C4-2B (cell line): ENCODE results near the gene IFNL4.

Experiments used
- ZFX ChIP-seq: fragments of 450-650 bp; IDR thresholded peaks from 2 replicates; pipeline ENCODE4 v1.6.1; 2017
- TF ChIP-seq, protein P1 (sequence below): fragments of 450-650 bp; conservative IDR thresholded peaks from 2 replicates; pipeline ENCODE4 v1.5.1; 2017; ENCODE audit warnings: mild to moderate bottlenecking

GRCh38 chr19:39282021-39282420, 33.4 kb upstream of the IFNL4 start:
- TF ChIP-seq, protein P1, sequence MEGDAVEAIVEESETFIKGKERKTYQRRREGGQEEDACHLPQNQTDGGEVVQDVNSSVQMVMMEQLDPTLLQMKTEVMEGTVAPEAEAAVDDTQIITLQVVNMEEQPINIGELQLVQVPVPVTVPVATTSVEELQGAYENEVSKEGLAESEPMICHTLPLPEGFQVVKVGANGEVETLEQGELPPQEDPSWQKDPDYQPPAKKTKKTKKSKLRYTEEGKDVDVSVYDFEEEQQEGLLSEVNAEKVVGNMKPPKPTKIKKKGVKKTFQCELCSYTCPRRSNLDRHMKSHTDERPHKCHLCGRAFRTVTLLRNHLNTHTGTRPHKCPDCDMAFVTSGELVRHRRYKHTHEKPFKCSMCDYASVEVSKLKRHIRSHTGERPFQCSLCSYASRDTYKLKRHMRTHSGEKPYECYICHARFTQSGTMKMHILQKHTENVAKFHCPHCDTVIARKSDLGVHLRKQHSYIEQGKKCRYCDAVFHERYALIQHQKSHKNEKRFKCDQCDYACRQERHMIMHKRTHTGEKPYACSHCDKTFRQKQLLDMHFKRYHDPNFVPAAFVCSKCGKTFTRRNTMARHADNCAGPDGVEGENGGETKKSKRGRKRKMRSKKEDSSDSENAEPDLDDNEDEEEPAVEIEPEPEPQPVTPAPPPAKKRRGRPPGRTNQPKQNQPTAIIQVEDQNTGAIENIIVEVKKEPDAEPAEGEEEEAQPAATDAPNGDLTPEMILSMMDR, result no peak
- no peak for TF ChIP-seq ZFX
